Sciatic nerve (tissue), 2 donors: Measurements from ENCODE around the gene NSUN2. TPM values are rescaled to one million over a fixed set of nuclear protein-coding genes. Genes with fewer than 3 reads are reported as not detected.

Experiments used
- ATAC-seq: fragments of 200-7000 bp; cut with Tn5 transposase; one replicate; pipeline ENCODE4 v1.9.1; 2020; ENCODE audit warnings: mild to moderate bottlenecking, moderate library complexity
- DNase-seq: peaks from one replicate; pipeline ENCODE4 v3.0.0-alpha.2; 2020; ENCODE audit warnings: low spot score
- intact Hi-C: fragments of 100-400 bp; cut with DNase I; formaldehyde crosslinking; loops from one replicate; pipeline ENCODE4 v1.14.2; 2022
- total RNA-seq: library from RNA; stranded (reverse); fragmentation: NEBNext Ultra II Directional; extraction: Animal tissue kit (Norgen Biotek cat#: 25700); gene quantifications from one replicate; pipeline ENCODE4 v1.2.1, GENCODE V29; 2021
- donor health status: DM: no; HTN: no; CAD: no.
- donor health status: DM: no; HTN: no; CAD: no.

NSUN2 gene
- total RNA-seq, 1 donor from 2014 or later = 53.0 TPM

GRCh38 chr5:6590581-6590980 lies 42.3 kb downstream of the NSUN2 start:
- DNase-seq (no peak), ATAC-seq (no peak)
- intact Hi-C loops = no loop called here

- intact Hi-C loops = loop anchor here (5.0 kb wide), 1 partner anchor 205 kb away; no protein-coding TSS in a partner anchor
- ATAC-seq (no peak), DNase-seq (no peak)
Measured at GRCh38 chr5:6587171-6587570, 45.7 kb downstream of the NSUN2 start.

DNA sequence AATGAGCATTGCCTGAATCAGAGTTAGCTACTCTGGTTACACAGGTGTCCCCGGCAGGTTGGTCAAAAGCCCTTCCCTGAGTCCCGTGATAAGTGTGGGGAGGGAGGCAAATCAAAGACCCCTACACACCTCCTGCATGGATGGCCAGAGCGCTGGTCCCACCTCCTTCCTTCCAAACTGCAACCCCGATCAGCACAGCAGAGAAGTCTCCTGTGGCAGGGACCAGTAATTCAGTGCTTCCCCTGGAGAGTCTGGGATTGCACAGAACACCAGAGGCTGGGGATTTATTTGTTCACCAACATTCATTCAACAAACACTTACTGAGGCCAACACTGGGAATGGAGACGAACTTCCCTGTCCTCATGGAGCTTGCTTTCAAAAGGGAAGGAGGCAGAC lies 46.2 kb downstream of the NSUN2 start:
- intact Hi-C loops = loop anchor here (5.0 kb wide), 1 partner anchor 206 kb away; no protein-coding TSS in a partner anchor
- ATAC-seq (no peak), DNase-seq (no peak)

DNA sequence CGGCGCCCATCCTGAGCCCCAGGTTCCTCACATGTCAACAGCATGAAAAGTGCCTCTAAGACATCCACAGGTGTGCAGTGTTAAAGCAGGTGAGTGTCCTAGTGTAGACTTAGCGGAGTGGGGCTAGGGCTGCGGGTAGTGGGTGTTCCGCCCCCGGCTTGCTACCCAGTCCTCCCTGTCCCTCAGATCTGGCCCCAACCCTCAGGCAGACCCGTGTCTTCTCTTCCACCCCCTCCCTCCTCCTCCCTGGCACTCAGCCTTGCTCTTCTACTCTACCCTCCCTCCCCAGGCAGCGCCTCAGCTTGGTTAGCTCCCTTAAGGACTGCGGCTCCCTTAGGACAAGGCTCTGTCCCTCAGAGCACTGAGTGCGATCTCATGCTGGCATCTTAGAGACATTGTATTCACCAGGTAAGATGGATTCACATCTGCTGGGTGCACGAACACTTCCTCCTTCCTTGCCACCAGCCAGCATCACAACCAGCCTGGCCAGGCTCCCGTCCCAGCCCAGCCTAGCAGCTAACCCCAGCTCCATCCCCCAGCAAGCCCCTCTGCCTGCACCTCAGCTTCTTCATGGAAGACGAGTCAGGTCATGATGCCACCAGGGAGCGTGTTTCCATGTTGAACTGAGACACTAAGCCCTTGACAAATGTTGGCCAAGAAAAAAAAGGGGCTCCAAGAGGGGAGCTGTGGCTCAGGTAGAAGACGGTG lies 46.8 kb downstream of the NSUN2 start:
- intact Hi-C loops = loop anchor here (5.0 kb wide), 1 partner anchor 206 kb away; no protein-coding TSS in a partner anchor
- ATAC-seq (no peak), DNase-seq (no peak)

DNA sequence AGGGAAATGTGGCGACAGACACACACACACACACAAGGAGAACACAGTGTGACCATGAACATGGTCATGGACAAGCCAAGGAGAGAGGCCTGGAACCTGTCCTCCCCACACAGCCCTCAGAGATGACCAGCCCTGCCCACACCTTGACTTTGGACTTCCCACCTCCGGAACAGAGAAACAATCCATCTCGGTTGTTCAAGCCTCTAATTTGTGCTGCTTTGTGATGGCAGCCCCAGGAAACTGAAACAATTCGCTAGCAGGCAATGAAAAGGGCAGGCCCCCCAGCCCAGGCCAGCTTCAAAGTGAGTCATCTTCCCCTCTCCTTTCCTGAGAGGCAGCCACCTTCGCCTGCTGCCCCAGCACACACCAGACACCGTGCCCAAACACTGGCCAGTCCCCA lies 47.7 kb downstream of the NSUN2 start:
- ATAC-seq (no peak), DNase-seq (no peak)
- intact Hi-C loops = loop anchor here (5.0 kb wide), 1 partner anchor 207 kb away; no protein-coding TSS in a partner anchor

GRCh38 chr5:6584727-6585126 lies 48.1 kb downstream of the NSUN2 start:
- intact Hi-C loops = loop anchor here (5.0 kb wide), 1 partner anchor 208 kb away; no protein-coding TSS in a partner anchor
- no peak for ATAC-seq

DNA sequence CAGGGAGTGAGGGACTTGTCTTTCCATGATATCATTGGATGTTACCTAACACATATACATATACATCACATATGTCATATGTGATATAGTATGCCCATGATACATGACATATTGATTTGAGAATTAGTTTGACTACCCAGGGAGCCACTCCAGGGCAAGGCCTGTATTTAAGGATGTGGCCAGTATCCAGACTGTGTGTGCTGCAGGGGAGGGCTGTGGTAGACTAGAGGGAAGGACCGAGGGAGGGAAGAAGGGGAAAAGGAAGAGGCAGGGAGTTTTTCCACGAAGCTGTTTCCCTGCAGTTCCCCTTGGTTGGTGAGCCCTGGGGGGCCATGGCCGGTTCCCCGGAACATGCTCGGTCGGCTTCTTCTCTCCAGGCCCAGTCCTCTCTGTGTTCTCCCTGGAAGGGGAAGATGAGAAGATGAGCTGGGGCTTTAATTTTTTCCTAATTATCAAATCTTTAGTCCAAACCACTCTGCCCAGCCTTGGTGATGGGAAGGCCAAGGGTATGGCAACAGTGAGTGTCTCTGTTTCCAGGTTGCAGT lies 48.7 kb downstream of the NSUN2 start:
- ATAC-seq = no peak
- no peak for DNase-seq
- intact Hi-C loops = no loop called here

More at GRCh38 chr5:6584727-6585126, 48.1 kb downstream of the NSUN2 start:
- no peak for DNase-seq

DNA sequence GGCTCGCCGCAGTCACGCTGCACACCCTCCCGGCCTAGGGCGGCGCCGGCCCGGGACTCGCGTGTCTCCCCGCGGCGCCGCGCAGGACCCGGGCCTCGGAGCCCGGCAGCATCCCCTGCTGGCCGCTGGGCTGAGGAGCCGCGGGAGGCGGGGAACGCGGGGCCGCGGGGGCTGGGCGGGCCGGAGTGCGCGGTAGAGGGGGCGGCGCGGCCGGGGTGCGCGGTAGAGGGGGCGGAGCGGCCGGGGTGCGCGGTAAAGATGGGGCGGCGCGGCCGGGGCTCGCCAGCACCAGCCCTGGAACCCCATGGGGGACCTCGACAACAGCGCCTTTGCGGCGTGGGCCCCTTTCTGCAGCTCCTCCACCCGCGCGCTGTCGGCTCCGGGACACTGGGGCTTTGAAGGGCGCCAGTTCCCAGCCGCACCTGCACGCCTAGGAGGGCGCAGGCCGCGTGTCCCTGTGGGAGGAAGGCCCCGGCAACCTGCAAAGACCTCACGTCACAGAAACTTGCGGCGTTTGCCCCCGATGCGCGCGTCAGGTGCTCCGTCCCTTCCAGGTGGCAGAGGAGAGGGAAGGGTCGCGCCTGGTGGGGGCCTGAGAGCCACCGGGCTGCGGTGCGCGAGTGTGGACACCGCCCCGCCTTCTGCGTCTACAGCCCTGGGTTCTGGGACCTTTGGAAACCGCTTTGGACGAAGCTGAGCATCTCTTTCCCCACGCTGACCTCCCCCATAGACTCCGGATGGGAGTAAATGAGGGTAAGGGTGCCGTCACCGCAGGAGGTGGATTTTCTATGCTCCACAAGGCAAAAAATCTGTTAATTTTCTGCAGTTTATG lies 49.6 kb downstream of the NSUN2 start:
- peak; percentile 83 for ATAC-seq
- DNase-seq = no peak
- intact Hi-C loops = no loop called here

DNA sequence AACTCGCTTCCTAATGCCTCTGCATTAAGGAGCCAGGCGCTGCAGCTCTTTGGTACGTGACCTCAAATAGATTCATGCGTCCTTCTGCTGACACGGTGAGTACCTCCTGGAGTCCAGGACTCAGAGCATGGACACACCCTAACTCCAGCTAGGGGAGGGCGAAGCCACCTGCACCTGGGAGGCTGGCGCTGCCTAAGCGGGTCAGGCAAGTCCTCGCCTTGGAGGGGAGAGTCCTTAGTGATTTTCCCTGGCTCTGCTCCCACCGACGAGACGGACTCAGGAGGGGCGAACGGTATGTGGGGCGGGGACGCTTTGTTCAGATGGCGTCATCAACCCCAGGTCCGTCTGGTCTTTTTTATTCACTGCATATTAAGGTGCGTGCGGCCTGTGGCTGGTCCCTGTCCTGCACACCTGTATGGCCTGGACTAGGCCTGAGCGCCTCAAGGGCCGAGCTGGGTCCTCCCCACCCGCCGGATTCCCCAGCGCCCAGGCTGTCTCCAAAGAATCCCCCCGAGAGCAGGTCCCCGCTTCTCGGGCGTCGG lies 50.3 kb downstream of the NSUN2 start:
- intact Hi-C loops = no loop called here
- DNase-seq (no peak), ATAC-seq (peak; percentile 25)

DNA sequence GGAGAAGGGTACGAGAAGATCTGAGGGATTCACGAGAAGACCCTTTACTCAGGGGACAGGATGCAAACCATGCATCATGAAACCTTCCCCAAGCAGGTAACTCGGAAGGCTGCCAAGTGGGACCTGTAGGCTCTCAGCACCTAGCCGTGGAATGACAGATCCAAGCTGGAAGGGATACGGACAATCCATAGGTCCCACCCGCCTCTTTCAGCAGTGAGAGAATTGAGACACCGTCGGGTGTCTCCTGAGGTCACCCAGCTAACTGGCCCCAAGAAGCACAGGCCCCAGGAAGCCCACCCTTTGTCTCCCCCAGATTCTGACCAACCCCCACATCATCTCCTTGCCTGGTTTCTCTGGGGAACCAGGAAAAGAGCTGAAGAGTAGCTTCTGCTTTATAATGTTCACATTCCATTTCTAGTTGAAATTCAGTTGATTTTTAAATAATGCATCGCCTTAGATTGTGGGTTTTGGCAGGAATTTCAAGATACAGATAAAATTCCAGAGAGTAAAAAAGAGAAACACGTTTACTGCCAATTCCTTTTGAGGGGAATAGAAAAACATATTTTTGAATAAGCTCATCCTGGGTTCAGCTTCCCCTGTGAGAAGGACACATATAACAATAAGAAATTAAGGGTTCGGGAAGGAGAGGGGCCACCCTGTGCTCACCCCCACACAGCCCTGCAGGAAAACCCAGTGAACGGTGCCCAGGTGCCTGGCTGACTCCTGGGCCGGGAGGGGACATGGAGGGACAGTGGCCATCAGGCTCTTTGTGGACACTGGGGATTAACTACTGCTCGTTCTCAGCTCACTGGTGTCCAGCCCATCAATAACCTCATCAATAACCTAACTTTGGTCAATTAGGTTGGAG lies 51.1 kb downstream of the NSUN2 start:
- ATAC-seq = no peak
- intact Hi-C loops = no loop called here
- DNase-seq = no peak

DNA sequence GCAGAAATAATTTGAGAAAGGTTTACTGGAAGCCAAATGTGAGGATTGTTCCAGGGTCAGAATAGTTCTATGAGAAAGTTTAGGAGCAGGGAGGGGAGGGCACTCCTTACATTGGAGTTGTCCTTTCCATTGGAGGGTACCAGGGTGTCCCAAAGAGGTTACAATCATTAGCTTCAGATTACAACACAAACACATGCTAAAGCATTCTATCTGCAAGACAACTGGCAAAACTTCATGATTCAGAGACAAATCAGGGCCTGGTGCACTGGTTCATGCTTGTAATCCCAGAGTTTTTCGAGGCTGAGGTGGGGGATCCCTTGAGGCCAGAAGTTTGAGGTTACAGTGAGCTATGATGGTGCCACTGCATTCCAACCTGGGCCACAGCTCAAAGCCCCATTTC lies 51.8 kb downstream of the NSUN2 start:
- DNase-seq (no peak), ATAC-seq (no peak)
- intact Hi-C loops = no loop called here

- intact Hi-C loops = no loop called here
- no peak for ATAC-seq
- DNase-seq = no peak
Measured at GRCh38 chr5:6579535-6579934, 53.3 kb downstream of the NSUN2 start.

DNA sequence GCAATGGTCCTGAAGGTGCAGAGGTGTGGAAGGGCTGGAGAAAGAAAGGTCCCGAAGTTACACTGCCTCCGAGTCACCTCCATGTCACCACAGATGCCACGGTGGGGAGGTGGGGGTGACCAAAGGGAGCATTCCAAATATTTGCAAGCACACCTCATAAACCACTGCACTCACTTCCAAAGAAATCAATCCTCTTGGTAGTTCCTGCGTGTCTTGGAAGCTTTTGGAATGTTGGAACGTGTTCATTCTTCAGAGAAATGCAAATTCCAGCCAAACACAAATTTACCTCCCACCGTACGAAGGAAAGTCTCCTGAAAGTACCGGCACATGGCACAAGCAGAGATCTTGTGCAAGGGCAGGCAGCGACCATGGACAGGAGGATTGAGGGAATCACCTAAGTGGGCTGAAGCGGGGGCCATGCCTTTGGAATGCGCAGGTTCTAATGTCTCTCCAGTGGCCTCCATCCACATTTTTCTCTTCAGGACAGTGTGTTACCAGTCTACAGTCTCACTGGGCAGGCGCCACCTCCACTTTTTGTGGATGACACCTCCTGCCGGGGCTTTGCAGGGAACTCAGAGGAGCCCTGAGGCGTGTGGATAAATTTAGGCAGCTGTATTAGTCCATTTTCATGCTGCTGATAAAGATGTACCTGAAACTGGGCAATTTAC lies 54.0 kb downstream of the NSUN2 start:
- DNase-seq (no peak), ATAC-seq (no peak)
- intact Hi-C loops = no loop called here

- DNase-seq (no peak), ATAC-seq (no peak)
- intact Hi-C loops = no loop called here
Measured at GRCh38 chr5:6576861-6577501, 55.9 kb downstream of the NSUN2 start.

GRCh38 chr5:6574537-6575245 lies 58.2 kb downstream of the NSUN2 start:
- intact Hi-C loops = no loop called here
- no peak for DNase-seq
- no peak for ATAC-seq

- no peak for ATAC-seq
- intact Hi-C loops = no loop called here
- DNase-seq = no peak
Measured at GRCh38 chr5:6574111-6574510, 58.7 kb downstream of the NSUN2 start.

- intact Hi-C loops = no loop called here
- ATAC-seq (no peak), DNase-seq (no peak)
Measured at GRCh38 chr5:6573651-6574101, 59.2 kb downstream of the NSUN2 start.
